SK-N-SH (cell line): ENCODE data around the gene KCNT1. TPM values are rescaled to one million over a fixed set of nuclear protein-coding genes. Genes with fewer than 3 reads are reported as not detected.

Source experiments
- CTCF ChIA-PET: fragments of 300-600, 350-600 bp; formaldehyde crosslinking; extraction: SDS; loops from one replicate; lab custom pipeline; 2021; lab: Yijun Ruan, JAX
- POLR2A ChIA-PET: fragments of 350-600 bp; sonication (Branson Sonifier 250); formaldehyde crosslinking; extraction: SDS; loops from one replicate; lab custom pipeline; 2020; ENCODE audit warnings: antibody characterized with exemption, inconsistent platforms; lab: Yijun Ruan, JAX
- DNase-seq: peaks from one replicate; pipeline ENCODE4 v3.0.0; 2012
- H2AFZ ChIP-seq: fragments of 200-600 bp; sonication (generic); 2 replicates; pipeline ENCODE4 v1.8.1; 2016; ENCODE audit warnings: antibody characterized with exemption, mild to moderate bottlenecking, low read depth
- H3F3A ChIP-seq: fragments of 200-600 bp; sonication (generic); replicated peaks from 2 replicates; pipeline ENCODE3; 2016; ENCODE audit warnings: antibody characterized with exemption, mild to moderate bottlenecking; ENCODE audit not compliant: insufficient read depth
- H3K27ac ChIP-seq, 2 experiments: fragments of 200-500 bp in 1 of 2; fragments of 200-600 bp in 1 of 2; sonication (Bioruptor generic) in 1 of 2; sonication (generic), shearing (Covaris generic) in 1 of 2; 2 replicates each; pipeline versions ENCODE4 v1.5.1 to v1.6.1; 2014 to 2016; ENCODE audit warnings: low read depth in 2 of 2, inconsistent platforms in 1 of 2, low read length in 1 of 2, mild to moderate bottlenecking in 1 of 2, mixed read lengths in 1 of 2
- H3K27me3 ChIP-seq: fragments of 200-600 bp; sonication (generic), shearing (Covaris generic); 2 replicates; pipeline ENCODE4 v1.6.1; 2016; ENCODE audit warnings: mixed run types; ENCODE audit not compliant: insufficient read depth
- H3K36me3 ChIP-seq, 2 experiments: fragments of 200-500 bp in 1 of 2; fragments of 200-600 bp in 1 of 2; sonication (Bioruptor generic) in 1 of 2; sonication (generic) in 1 of 2; replicated peaks in 1 of 2; 2 replicates each; pipeline versions ENCODE3 to v1.5.1; 2014 to 2016; ENCODE audit warnings: low read length in 1 of 2, mild to moderate bottlenecking in 1 of 2; ENCODE audit not compliant: insufficient read depth in 2 of 2, control insufficient read depth in 1 of 2
- H3K4me1 ChIP-seq, 2 experiments: fragments of 200-500 bp in 1 of 2; fragments of 200-600 bp in 1 of 2; sonication (Bioruptor generic) in 1 of 2; sonication (generic), shearing (Covaris generic) in 1 of 2; 2 replicates each; pipeline versions ENCODE4 v1.5.1 to v1.6.1; 2014 to 2016; ENCODE audit warnings: low read depth in 1 of 2, low read length in 1 of 2, mixed run types in 1 of 2; ENCODE audit not compliant: insufficient read depth in 2 of 2, control insufficient read depth in 1 of 2
- H3K4me2 ChIP-seq: fragments of 200-600 bp; sonication (generic), shearing (Covaris generic); 2 replicates; pipeline ENCODE4 v1.6.1; 2017; ENCODE audit warnings: mixed run types
- H3K4me3 ChIP-seq, 2 experiments: fragments of 200-500 bp in 1 of 2; fragments of 200-600 bp in 1 of 2; sonication (Bioruptor generic) in 1 of 2; sonication (generic), shearing (Covaris generic) in 1 of 2; 2 replicates each; pipeline versions ENCODE4 v1.5.1 to v1.8.1; 2014 to 2016; ENCODE audit warnings: low read depth in 2 of 2, inconsistent platforms in 1 of 2, low read length in 1 of 2, mild to moderate bottlenecking in 1 of 2, mixed read lengths in 1 of 2, moderate library complexity in 1 of 2
- H3K79me2 ChIP-seq: fragments of 200-600 bp; sonication (generic); 2 replicates; pipeline ENCODE4 v1.8.1; 2017; ENCODE audit warnings: mild to moderate bottlenecking; ENCODE audit not compliant: insufficient read depth
- H3K9ac ChIP-seq: fragments of 200-600 bp; sonication (generic); 2 replicates; pipeline ENCODE4 v1.6.1; 2017; ENCODE audit warnings: mixed run types
- H3K9me2 ChIP-seq: fragments of 200-600 bp; sonication (generic); 2 replicates; pipeline ENCODE4 v1.6.1; 2017; ENCODE audit warnings: mixed run types
- H3K9me3 ChIP-seq: fragments of 200-600 bp; sonication (generic); 2 replicates; pipeline ENCODE4 v1.6.1; 2017; ENCODE audit warnings: mixed run types, mild to moderate bottlenecking, moderate library complexity
- H4K20me1 ChIP-seq: fragments of 200-600 bp; sonication (generic); 2 replicates; pipeline ENCODE4 v1.6.1; 2017; ENCODE audit warnings: mild to moderate bottlenecking, mixed run types; ENCODE audit not compliant: insufficient read depth
- ELF1 ChIP-seq: IDR thresholded peaks from 2 replicates; pipeline ENCODE4 v1.4.0; 2012
- EP300 ChIP-seq, 2 experiments: IDR thresholded peaks; 2 replicates each; pipeline versions ENCODE4 v1.4.0 to v1.6.1; 2012; ENCODE audit warnings: borderline replicate concordance in 1 of 2, low read depth in 1 of 2, low read length in 1 of 2
- EZH2phosphoT487 ChIP-seq: fragments of 200-600 bp; sonication (generic); IDR thresholded peaks from 2 replicates; pipeline ENCODE4 v1.6.1; 2017; ENCODE audit warnings: low read depth, mixed run types, mild to moderate bottlenecking, antibody characterized with exemption, moderate library complexity, borderline replicate concordance
- GABPA ChIP-seq: IDR thresholded peaks from 2 replicates; pipeline ENCODE4 v1.4.0; 2012; ENCODE audit warnings: low read depth, mild to moderate bottlenecking
- JUND ChIP-seq: IDR thresholded peaks from 2 replicates; pipeline ENCODE4 v1.4.0; 2012
- MXI1 ChIP-seq: IDR thresholded peaks from 2 replicates; pipeline ENCODE4 v1.6.1; 2012; ENCODE audit warnings: mild to moderate bottlenecking, low read depth, low read length, improper control_type of control experiment
- POLR2AphosphoS5 ChIP-seq: IDR thresholded peaks from 2 replicates; pipeline ENCODE4 v1.6.1; 2012; ENCODE audit warnings: low read depth, low read length
- RAD21 ChIP-seq: IDR thresholded peaks from 2 replicates; pipeline ENCODE4 v1.6.1; 2012; ENCODE audit warnings: mild to moderate bottlenecking, low read length
- RFX5 ChIP-seq: IDR thresholded peaks from 2 replicates; pipeline ENCODE4 v1.6.1; 2012; ENCODE audit warnings: mild to moderate bottlenecking, improper control_type of control experiment, low read length
- RXRA ChIP-seq: IDR thresholded peaks from 2 replicates; pipeline ENCODE4 v1.4.0; 2012; ENCODE audit warnings: low read depth, mild to moderate bottlenecking, borderline replicate concordance
- SMC3 ChIP-seq: IDR thresholded peaks from 2 replicates; pipeline ENCODE4 v1.6.1; 2012; ENCODE audit warnings: low read depth, low read length, improper control_type of control experiment
- TAF1 ChIP-seq: IDR thresholded peaks from 2 replicates; pipeline ENCODE4 v1.6.1; 2012; ENCODE audit warnings: low read depth, mild to moderate bottlenecking, low read length, moderate library complexity, borderline replicate concordance
- TCF12 ChIP-seq: IDR thresholded peaks from 2 replicates; pipeline ENCODE4 v1.4.0; 2012
- TEAD4 ChIP-seq: IDR thresholded peaks from 2 replicates; pipeline ENCODE4 v1.4.0; 2012; ENCODE audit warnings: mild to moderate bottlenecking, borderline replicate concordance; ENCODE audit not compliant: insufficient read depth
- USF2 ChIP-seq: fragments of 150-350 bp; IDR thresholded peaks from 2 replicates; pipeline ENCODE4 v1.6.1; 2017; ENCODE audit warnings: antibody characterized with exemption, low read length, low read depth, borderline replicate concordance
- YY1 ChIP-seq: IDR thresholded peaks from 2 replicates; pipeline ENCODE4 v1.4.0; 2012; ENCODE audit warnings: low read depth, mild to moderate bottlenecking
- WGBS: methylation state at CpG from one replicate; pipeline ENCODE4 v1.1.6; 2017; ENCODE audit warnings: low lambda C conversion rate; 5-methylcytosine and 5-hydroxymethylcytosine counted together
- polyA plus RNA-seq, 3 experiments: library from polyadenylated mRNA; depleted of rRNA; stranded (reverse); fragments of >200 nt; gene quantifications; 2 replicates each; pipeline ENCODE4 v1.2.3, GENCODE V29; 2012
- TF ChIP-seq, protein P1 (sequence below): IDR thresholded peaks from 2 replicates; pipeline ENCODE4; 2012
- TF ChIP-seq, protein P2 (sequence below): fragments of 150-350 bp; IDR thresholded peaks from 2 replicates; pipeline ENCODE4 v1.6.1; 2016; ENCODE audit warnings: mild to moderate bottlenecking, low read depth, low read length

Gene KCNT1
- polyA plus RNA-seq, 1 of the 3 experiments (the other 2 are of a cell fraction) = 0.08 TPM

DNA sequence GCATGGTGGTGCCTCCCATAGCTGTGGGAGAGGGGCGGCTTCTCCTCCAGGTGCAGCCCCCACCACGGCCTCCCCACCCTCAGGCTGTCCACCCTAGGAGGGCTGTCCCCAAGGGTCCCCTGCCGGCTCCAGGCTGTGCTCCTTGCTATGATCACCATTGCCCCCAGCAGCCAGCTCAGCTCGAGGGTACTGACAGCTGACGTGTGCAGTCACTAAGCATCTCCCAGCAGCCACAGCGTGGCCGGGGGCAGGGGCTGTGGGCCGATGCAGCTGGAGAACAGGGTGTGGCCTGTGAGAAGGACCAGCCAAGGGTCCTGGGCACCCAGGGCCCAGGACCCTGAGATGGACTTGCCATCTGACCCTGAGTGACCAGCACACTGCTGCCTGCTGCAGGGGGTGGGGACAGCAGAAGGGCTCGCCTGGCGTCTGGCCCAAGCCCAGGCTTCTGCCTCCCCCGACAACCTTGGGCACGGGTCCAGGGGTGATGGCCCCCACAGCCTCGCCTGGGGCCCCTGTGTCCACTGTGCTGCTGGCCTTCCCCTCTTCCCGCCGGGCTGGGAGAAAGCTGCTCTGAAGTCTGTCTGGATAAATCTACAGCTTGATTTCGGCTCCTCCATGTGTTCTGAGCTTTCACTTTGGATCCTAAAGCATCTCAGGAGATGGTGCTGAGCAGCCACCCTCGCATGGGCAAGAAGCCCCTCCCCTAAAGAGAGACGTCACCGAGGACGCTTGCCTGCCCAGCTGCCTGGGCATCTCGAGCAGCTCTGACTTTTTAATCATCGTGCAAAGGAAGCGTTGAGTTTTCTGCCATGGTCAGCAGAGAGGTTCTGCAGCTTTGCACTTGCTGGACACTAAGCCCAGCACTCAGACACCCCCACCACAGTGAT is 5.5 kb downstream of the KCNT1 start:
- Histone ChIP-seq H3K36me3 (no peaks in the 10 kb centered on the region), H3K27me3 (no peaks in the 10 kb centered on the region), H3F3A (no peaks in the 10 kb centered on the region), H3K9ac (no peak overlapping the region), H3K9me3 (no peaks in the 10 kb centered on the region), H3K4me1 (peaks cover 0 to 35% of the 10 kb centered on the region in 2 experiments; a peak in 1 of 4 replicates), H3K79me2 (no peaks in the 10 kb centered on the region), H3K4me3 (no peak overlapping the region), H2AFZ (no peak overlapping the region), H4K20me1 (no peaks in the 10 kb centered on the region), H3K4me2 (no peak overlapping the region), H3K9me2 (no peaks in the 10 kb centered on the region), H3K27ac (no peak overlapping the region)
- 16% methylated on average over 10 of the region's 23 CpGs for WGBS
- DNase-seq = peak; percentile 80
- CTCF ChIA-PET = interaction anchor here (1.1 to 1.6 kb wide), 2 partner anchors 158 to 415 kb away, joined by 3 to 4 read pairs; no protein-coding TSS in a partner anchor
- POLR2A ChIA-PET = no interaction called here
- TF ChIP-seq TCF12 = no peak
- no peak for TF ChIP-seq SMC3
- no peak for TF ChIP-seq YY1

DNA sequence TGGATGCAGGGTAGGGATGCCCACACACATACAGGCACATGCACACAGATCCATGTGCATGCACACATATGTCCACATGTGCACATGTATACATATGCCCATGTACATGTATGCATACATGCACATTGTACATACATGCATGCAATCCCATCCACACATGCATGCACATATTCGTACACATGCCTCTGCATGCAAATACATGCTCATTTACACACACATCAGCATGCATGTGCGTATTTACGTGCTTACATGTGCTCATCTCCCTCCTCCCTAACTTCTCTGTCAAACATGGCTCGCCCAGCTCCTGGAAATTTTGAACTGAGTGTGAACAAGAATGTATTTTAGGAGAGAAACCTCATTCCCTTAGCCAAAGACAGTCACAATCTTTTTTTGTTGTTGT is 6.2 kb downstream of the KCNT1 start:
- Histone ChIP-seq H4K20me1 (no peaks in the 10 kb centered on the region), H3K36me3 (no peaks in the 10 kb centered on the region), H3K9ac (no peak overlapping the region), H3K9me2 (no peaks in the 10 kb centered on the region), H3F3A (no peaks in the 10 kb centered on the region), H3K4me2 (no peak overlapping the region), H3K9me3 (no peaks in the 10 kb centered on the region), H3K4me3 (no peak overlapping the region), H2AFZ (no peak overlapping the region), H3K27me3 (no peaks in the 10 kb centered on the region), H3K27ac (no peak overlapping the region), H3K79me2 (no peaks in the 10 kb centered on the region), H3K4me1 (peaks cover 0 to 39% of the 10 kb centered on the region in 2 experiments; a peak in 1 of 4 replicates)
- 66% methylated on average over 4 of the region's 4 CpGs for WGBS
- POLR2A ChIA-PET = no interaction called here
- no peak for DNase-seq
- CTCF ChIA-PET = interaction anchor here (1.1 kb wide), 1 partner anchor 415 kb away, joined by 3 read pairs; no protein-coding TSS in a partner anchor
- TF ChIP-seq TAF1 (no peak), ELF1 (no peak), MXI1 (no peak)

DNA sequence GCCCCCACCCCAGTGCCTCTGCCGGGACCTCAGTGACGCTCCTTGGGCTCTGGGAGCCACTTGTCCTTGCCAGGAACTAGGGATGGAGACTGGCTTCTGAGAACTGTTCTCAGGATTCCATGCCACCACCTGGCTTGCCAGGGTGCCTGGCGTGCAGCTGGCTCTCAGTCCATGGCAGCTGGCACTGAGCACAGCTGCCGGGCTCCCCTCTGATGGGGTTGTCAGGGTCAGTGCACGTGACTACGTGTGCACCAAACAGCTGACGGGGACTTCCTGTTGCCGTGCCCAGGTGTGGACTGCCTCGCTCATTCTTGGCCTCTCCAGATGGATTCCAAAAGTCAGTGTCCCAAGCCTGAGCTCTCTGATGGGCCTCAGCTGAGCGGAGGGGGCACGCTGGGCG is 9.4 kb downstream of the KCNT1 start:
- Histone ChIP-seq H3K9ac (no peak overlapping the region), H3K9me3 (no peaks in the 10 kb centered on the region), H4K20me1 (no peaks in the 10 kb centered on the region), H3K4me1 (peaks cover 0 to 31% of the 10 kb centered on the region in 2 experiments; a peak in 1 of 4 replicates), H3K27ac (no peak overlapping the region), H3K4me2 (no peak overlapping the region), H3K79me2 (no peaks in the 10 kb centered on the region), H3K27me3 (no peaks in the 10 kb centered on the region), H3K4me3 (no peak overlapping the region), H3K9me2 (no peaks in the 10 kb centered on the region), H2AFZ (no peak overlapping the region), H3K36me3 (no peaks in the 10 kb centered on the region), H3F3A (no peaks in the 10 kb centered on the region)
- ChIA-PET POLR2A (no interaction called here), CTCF (interaction anchor here (4.0 kb wide), 1 partner anchor 9 kb away, joined by 29 read pairs; the partner anchor contains the start of gene KCNT1)
- DNase-seq = no peak
- TF ChIP-seq POLR2AphosphoS5 (no peak), EZH2phosphoT487 (no peak), RXRA (no peak), GABPA (no peak), USF2 (no peak), RAD21 (no peak), EP300 (IDR thresholded peaks at IDR 0.05; ENCODE audit: borderline replicate concordance in 1 of 2, low read depth in 1 of 2, low read length in 1 of 2) (no peak), ELF1 (no peak), TEAD4 (no peak), RFX5 (no peak), JUND (no peak), TCF12 (no peak)
- TF ChIP-seq, protein P1, sequence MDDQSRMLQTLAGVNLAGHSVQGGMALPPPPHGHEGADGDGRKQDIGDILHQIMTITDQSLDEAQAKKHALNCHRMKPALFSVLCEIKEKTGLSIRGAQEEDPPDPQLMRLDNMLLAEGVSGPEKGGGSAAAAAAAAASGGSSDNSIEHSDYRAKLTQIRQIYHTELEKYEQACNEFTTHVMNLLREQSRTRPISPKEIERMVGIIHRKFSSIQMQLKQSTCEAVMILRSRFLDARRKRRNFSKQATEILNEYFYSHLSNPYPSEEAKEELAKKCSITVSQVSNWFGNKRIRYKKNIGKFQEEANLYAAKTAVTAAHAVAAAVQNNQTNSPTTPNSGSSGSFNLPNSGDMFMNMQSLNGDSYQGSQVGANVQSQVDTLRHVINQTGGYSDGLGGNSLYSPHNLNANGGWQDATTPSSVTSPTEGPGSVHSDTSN = no peak
- TF ChIP-seq, protein P2, sequence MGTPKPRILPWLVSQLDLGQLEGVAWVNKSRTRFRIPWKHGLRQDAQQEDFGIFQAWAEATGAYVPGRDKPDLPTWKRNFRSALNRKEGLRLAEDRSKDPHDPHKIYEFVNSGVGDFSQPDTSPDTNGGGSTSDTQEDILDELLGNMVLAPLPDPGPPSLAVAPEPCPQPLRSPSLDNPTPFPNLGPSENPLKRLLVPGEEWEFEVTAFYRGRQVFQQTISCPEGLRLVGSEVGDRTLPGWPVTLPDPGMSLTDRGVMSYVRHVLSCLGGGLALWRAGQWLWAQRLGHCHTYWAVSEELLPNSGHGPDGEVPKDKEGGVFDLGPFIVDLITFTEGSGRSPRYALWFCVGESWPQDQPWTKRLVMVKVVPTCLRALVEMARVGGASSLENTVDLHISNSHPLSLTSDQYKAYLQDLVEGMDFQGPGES = no peak
- 46% methylated on average over 7 of the region's 12 CpGs for WGBS
